GM19397 (cell line): ENCODE data around the gene PCED1A.

Experiments used
- ATAC-seq: cut with Tn5 transposase; IDR thresholded peaks from one replicate; pipeline ENCODE4 v1.9.1; 2021; ENCODE audit warnings: mild to moderate bottlenecking, moderate library complexity; ENCODE audit not compliant: unreplicated experiment

PCED1A gene, protein sequence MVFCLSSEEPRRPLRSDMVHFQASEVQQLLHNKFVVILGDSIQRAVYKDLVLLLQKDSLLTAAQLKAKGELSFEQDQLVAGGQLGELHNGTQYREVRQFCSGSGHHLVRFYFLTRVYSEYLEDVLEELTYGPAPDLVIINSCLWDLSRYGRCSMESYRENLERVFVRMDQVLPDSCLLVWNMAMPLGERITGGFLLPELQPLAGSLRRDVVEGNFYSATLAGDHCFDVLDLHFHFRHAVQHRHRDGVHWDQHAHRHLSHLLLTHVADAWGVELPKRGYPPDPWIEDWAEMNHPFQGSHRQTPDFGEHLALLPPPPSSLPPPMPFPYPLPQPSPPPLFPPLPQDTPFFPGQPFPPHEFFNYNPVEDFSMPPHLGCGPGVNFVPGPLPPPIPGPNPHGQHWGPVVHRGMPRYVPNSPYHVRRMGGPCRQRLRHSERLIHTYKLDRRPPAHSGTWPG

DNA sequence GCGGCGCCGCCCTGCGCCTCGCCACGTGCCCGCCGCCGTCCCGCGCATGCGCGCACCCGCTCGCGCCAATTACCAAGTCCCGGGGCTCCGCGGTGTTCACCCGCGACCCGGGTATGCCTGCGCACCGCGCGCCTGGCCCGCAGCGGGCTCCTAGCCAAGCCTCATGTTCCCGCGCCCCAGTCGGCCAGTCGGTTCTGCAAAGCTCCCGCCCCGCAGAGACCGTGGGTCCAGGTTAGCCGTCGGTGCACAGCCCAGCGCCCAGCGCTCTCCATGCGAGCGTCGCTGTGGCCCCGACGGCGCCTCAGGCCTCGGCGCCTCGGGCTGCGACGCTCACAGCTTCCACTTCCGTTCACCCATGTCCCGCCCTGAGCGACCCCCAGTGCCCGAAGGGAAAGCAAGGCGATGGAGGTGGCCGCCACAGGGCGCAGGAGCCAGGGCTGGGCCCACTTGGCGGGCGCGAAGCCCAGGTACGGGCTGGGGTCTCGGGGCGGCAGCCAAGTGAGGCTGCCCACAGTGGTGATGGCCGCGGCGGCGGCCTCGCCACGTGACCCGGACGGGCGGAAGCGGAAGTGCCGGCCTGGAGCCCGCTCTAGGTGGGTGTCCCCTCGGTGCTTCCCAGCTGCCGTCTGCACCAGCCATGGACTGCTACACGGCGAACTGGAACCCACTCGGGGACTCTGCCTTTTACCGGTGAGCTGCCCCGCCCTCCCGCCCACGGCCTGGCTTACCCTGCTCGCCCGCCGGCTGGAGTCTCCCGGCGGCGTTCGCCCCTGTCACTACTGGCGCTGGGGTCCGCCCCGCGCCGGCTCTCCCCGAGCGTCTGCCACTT is at the start of gene PCED1A, which contains the start of gene VPS16:
Gene PCED1A (minus strand): TSS at position 518 of the 829 bp plus-strand sequence. CDS start 743 bp downstream, outside the sequence.
Gene VPS16 (plus strand): TSS at position 608 of the 829 bp plus-strand sequence. CDS start 30 bp downstream, at position 638.
- peak; percentile 95 for ATAC-seq

DNA sequence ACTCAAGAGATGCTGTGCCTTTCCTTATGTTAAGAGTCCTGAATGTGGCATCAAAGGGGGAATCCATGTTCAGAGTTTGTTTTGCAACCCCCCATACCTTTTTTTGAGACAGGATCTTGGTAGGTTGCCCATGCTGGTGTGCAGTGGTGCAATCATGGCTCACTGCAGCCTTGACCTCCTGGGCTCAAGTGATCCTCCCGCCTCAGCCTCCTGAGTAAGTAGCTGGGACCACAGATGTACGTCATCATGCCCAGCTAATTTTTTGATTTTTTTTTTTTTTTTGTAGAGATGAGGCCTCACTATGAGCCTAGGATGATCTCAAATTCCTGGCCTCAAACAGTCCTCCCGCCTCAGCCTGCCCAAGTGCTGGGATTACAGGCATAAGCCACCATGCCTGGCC is 49.3 kb upstream of the PCED1A start:
- no peak for ATAC-seq

DNA sequence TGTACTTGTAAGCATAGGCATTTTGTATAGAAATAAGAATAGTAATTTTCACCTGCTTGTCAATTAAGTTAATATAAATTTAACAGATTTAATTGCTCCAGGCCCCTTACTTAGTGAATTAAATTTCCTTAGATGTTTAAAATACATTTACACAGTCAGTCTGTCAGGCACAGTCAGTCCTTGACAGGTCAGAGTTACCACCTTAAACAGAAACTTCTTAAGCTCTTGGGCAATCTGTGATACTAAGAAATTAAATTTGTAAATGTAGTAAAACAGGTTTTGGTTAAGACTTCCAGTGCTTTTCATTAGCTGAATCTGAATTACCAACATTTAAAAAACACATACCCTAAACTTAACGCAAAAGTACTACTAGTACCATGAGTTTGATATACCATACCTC is 48.8 kb upstream of the PCED1A start:
- no peak for ATAC-seq

DNA sequence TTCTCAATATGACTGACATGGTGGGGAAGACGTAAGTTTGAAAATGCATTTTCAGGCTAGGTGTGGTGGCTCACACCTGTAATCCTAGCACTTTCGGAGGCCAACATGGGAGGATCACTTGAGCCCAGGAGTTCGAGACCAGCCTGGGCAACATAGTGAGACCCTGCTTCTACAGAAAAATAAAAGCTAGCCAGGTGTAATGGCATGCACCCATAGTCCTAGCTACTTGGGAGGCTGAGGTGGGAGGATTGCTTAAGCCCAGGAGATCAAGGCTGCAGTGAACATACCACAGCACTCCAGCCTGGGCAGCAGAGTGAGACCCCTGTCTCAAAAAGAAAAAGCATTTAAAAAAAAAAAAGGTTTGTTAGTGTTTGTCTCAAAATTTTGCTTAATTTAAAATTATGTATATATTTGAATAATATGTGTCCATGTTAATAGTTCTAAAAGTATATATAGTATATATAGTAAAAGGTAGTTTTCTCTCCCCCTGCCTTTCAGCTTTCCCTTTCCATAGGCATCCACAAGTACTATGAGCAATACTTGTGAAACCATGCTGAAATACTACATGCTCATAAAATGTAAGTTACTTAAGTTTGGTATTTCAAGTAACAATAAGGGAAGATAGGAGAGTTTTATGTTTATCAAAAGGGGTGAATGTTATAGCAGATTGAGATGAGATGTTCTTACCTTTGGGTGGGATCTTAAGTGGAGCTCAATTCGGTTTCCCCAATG is 47.9 kb upstream of the PCED1A start:
- ATAC-seq = no peak

DNA sequence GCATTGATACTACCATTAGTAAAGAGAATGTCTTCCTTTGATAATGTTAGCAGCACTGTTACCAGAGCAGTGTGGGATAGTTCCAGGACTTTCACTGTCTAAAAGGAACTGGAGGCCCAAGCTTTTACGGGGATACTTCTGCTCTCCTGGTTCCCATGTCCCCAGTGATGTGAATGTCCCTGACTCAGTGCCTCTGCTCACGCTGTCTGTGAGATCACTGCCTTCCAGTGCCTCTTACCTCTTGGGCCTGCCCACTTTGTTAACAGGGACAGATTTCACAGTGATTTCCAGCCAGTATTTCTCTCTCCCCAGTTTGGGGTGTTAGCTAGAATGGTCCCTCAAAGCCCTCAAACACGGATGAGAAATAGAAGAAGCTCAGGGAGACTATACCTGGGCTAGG is 47.3 kb upstream of the PCED1A start:
- no peak for ATAC-seq

DNA sequence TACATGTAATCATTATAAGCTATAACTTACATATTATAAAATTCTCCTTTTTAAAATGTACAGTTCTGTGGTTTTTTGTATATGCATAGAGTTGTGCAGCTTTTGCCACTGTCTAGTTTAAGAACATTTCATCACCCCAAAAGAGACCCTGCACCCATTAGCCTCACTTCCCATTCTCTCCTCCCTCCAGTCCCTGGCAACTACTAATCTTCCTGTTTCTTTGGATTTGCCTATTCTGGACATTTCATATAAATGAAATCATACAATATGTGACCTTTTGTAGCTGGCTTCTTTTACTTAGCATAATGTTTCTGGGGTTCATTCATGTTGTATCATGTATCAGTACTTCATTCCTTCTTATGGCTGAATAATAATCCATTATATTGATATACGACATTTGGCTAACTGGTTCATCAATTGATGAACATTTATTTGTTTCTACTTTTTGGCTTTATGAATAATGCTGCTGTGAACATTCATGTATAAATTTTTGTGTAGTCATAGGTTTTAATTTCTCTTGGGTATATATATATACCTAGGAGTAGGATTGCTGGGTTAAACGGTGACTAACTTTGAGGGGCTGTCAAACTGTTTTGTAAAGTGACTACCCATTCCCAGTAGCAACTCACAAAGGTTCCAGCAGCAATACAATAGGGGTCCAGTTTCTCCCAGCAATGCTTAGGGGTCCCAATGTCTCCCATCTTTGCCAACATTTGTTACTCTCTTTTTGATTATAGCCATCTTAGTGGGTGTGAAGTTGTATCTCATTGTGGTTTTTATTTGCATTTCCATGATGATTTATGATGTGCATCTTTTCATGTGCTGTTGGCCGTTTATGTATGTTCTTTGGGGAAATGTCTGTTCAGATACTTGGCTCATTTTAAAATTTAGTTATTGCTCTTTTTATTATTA is 43.5 kb upstream of the PCED1A start:
- no peak for ATAC-seq

DNA sequence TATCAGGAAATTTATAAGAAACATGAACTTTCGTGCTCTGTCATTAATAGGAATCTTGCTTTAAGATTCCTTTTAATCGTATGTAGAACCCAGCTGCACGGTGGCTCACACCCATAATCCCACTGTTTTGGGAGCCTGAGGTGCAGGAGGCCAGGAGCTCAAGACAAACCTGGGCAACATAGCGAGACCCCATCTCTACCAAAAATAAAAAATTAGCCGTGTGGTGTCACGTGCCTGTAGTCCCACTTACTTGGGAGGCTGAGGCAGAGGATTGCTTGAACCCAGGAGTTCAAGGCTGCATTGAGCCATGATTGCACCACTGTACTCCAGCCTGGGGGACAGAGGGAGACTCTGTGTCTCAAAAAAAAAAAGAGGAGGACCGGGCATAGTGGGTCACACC is 40.2 kb upstream of the PCED1A start:
- no peak for ATAC-seq

DNA sequence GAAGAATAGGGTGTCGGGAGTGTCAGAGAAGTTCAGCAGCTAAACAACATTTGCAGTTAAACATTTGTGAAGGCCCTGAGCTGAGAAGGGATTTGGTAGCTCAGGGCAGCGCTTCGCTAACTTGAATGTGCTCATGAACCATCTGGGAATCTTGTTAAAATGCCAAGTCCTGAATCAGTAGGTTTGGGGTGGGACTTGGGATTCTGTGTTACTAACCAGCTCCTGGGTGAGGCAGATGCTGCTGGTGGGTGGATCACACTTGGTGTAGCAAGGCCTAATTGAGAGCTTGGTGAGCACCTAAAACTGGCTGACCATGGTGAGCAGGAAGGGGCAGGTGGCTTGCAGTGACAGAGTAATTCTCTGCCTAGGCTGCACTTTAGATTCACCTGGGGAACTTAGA is 38.7 kb upstream of the PCED1A start:
- ATAC-seq = no peak

DNA sequence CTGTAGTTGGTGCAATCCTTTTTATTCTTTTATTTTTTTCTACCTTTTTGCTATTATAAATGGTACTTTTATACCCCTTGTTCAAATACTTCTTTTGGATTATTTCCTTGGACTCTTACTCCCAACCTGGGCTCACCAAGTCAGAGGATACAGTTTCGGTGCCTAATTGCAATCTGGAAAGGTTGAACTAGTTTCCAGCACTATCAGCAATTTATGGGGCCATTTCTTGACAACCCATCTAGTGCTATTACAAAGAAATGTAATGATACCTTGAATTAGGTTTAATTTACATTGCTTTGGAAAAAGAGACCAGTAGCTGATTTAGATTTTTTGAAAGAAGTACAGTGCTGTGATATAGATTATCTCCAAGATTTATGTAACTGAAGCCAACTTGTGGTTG is 38.1 kb upstream of the PCED1A start:
- no peak for ATAC-seq

DNA sequence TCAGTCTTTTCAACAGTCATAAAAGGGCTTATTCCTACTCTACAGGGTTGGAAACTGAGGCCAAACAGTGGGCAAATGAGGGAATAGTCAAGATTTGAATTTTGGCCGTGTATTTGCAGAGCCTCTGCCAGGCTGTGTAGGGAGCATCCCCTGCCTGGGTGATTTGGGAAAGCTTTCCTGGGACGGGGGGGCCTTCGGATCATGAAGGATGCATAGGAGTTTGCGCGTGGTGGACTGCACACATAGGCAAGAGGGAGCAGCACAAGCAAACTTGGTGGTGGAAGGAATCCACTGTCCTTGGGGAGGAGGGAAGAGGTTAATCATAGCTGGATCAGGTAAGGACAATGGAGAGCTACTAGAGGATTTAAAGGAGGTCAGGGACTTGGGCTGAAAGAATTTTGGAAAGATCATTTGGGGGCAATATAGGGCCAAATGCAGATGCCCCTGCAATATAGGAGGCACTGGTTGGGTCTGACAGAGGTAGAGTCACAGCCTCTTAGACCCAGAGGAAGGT is 35.3 kb upstream of the PCED1A start:
- ATAC-seq = no peak

DNA sequence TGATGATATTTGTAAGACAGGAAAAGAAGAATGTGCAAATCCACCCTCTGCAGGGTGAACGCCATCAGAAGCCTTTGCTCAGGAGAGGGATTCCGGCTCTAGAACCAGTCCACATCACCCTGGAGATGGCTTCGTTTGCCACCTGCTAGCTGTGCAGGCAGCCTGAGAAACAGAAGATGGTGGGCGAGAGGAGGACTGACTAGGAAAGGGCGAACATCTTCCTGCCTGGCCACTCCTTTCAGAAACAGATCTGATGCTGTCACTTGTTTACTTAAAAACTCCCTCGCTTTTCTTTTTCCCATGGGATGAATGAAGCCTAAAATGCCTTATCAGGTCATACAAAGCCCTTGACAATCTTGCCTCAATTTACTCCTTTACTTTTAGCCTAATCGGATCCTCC is 34.0 kb upstream of the PCED1A start:
- no peak for ATAC-seq

DNA sequence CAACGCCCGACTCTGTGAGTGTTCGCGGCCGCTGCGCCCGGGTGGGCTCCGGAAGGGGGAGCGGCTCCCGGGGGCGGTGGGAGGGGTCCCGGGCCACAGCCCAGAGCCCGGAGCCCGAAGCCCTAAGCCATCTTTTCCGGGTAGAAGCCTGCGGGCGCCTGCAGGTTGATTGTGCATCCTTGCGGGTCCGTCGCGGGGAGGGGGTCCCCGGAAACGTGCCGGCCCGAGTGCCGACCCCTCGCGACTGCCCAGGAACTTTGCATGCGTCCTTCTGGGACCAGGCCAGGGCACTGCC is 33.2 kb upstream of the PCED1A start:
- peak; percentile 45 for ATAC-seq

DNA sequence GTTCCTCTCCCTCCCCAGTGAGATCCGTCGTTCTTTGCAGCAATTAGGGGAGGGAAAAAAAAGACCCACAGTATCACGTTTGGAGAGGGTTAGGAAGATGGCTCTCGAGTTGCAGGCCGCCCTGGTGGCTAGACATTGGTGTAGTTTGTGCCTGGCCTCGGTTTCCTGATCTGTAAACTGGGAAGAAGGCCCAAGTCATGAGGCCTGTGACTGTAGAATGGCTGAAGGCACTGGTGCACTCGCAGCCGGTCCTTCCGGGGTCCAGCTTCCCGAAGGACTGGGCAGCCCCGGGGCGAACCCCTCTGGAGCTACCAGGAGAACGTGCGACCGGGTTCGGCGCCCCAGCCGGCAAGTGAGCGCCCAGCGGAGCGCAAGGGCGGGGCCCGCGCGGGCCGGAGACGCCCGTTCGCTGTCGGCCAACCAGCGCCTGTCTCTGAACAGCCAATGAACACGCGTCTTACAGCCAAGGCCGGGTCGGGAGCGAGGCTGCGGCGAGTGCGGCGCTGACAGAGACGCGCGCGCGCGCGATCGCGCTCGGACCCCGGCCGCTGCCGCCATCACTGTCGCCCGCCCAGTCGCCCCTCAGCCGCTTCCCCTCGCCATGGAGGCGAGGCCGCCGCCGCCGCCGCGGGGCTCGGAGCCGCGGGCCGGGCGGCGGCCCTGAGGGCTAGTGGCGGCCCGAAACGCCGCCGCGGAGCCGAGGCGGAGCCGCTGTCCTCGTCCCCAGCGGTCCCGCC is 32.7 kb upstream of the PCED1A start, which contains the start of gene PTPRA:
Gene PTPRA (plus strand): TSS at position 472 of the 737 bp plus-strand sequence. CDS start 90,797 bp downstream, outside the sequence.
- ATAC-seq = peak; percentile 88

DNA sequence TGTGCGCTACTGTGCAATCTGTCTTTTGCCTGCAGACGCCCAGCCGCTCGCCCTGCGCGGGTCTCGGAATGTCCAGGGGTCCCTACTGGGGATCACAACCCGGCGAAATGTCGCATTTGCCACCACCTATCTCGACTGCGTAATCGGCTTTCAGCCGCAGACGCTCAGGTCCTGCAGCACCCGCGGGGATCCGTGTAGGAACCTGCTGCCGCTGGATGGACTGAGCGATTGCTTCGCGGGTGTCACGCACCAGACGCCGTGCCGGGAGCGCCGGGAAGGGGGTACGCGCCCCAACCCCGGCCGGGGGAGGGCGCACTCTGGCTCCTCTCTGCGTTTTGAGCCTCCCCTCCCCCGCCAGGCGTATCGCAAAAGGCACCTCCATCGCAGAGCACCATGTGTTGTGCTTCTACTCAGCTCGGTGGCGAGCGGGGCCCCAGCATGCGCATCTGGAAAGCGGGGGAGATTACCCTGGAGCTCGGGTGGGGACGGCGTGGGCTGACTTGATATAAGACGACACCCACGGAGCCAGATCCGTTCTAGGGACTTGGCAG is 32.1 kb upstream of the PCED1A start:
- peak; percentile 16 for ATAC-seq

DNA sequence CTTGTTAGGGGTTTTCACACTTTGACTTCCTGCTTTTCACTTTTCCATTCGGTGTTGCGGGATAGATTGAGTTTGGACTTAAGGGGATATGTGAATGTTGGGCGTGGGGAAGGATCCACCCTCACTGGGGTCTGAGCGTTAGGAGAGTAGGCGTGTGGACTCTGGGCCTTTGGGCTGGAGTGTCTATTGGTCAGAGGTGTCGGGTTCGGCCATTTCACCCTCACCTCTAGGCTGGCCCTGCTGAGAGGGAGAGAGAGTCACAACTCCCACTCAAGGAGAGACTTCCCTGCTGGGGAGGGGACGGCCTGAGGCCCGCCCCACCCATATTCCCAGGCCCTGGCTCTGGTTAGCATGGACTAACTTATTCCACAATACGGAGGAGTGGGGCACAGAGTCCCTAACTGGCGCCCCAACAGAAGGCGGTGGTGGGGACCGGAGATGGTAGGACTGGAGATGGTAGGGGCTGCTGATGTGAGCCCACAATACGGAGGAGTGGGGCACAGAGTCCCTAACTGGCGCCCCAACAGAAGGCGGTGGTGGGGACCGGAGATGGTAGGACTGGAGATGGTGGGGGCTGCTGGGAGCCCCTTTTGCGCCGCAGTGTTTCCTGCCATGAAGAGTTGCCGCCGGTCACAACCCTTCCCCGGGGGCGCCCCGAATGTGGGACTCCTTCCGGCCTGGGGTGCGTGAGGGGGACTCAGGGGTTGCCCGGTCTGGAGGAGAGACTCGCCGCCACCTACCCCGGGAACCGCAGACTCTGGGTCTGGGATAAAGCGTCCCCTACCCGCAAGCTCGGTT is 31.4 kb upstream of the PCED1A start:
- ATAC-seq = no peak

DNA sequence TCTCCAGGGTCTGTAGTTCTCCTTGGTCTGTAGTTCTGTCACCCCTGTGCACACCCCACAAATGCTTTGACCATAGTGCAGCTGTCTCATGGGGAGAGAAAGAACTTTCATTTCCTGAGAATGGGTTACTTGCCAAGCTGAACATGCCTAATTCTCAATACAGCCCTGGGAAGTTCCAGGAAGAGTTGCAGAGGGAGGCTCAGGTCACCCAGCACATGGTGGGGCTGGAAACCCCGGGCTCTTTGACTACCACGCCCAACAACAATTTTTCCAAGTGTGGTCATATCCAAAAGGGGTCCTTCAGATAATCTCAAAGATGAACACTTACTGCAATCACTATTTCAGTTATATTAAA is 30.6 kb upstream of the PCED1A start:
- no peak for ATAC-seq

DNA sequence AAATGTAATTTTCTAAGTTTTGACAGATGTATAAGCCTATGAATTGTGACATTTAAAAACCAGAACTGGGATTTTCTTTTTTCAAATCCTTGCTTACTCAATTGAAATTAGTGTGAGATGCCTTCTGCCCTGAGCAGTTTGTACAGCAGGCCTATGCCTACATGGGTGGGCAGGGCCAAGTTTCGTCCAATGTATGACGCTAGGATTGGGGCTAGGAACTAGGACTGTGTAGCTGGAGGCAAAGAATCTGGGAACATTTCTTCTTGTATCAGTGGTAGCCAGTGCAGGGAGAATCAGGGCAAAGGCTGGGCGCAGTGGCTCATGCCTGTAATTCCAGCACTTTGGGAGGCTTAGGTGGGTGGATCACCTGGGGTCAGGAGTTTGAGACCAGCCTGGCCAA is 28.9 kb upstream of the PCED1A start:
- no peak for ATAC-seq
